Lower leg skin (tissue), 3 donors: ENCODE data around the gene TTC39B.

Experiments used
- CTCF ChIP-seq, 3 donors: fragments of 450-650 bp; IDR thresholded peaks; one replicate each; pipeline ENCODE4 v1.5.1; 2016; ENCODE audit warnings: antibody characterized with exemption in 3 of 3, mild to moderate bottlenecking in 3 of 3, moderate library complexity in 2 of 3
- POLR2A ChIP-seq, 2 donors: fragments of 450-650 bp; IDR thresholded peaks; one replicate each; pipeline ENCODE4 v1.6.1; 2016 to 2017; ENCODE audit warnings: antibody characterized with exemption in 2 of 2, mild to moderate bottlenecking in 1 of 2, moderate library complexity in 1 of 2

- TF ChIP-seq CTCF (IDR thresholded peaks at IDR 0.05) (no peak), POLR2A (IDR thresholded peaks at IDR 0.05) (no peak)
Measured at GRCh38 chr9:15249981-15250380, 57.0 kb downstream of the TTC39B start.
